Cerebellar nuclear complex (tissue), 1 donor: Measurements from ENCODE around the gene PDE4D.
"Not testable (repeated sequence)": the region's sequence is repeated elsewhere in the genome, so short reads cannot be mapped to it uniquely, and the experiment has no call there.

Source experiments
- DNase-seq, 2 experiments: peaks; one replicate each; lab custom pipeline; 2025; lab: John Stamatoyannopoulos, UW

The PDE4D gene

GRCh38 chr5:59005934-59006701, 887.4 kb downstream of the PDE4D start:
- no peak for DNase-seq

- no peak for DNase-seq
Observed at GRCh38 chr5:59003641-59004040, 889.9 kb downstream of the PDE4D start.

GRCh38 chr5:59003124-59003523, 890.4 kb downstream of the PDE4D start:
- DNase-seq, result no peak

DNA sequence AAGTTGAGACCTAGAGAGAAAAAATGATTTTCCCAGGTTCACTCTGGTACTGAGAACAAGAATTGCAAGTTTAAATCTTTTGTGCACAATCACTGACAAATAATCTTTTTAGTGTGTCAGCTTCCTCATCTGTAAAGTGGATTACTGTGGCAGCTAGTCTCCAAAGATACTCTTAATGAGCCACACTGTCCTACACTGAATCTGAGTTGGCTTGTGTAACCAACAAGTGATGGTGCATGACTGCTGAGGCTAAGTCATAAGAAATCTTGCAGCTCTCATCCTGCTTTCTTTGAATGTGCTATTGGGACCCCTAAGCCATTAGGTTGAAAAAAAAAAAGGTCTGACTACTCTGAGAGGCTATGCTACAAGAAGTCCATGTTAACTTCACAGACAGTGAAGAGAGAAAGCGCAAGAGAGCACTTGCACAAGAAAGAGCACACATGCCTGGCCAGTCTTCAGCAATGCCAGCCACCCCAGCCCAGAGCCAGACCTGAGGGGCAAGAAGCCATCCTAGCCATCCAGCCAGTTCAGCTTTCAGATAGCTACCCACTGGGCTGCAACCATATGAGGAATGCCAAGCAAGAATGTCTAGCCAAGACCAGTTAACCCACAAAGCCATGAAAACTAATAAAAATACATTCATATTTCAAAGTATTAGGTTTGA, 891.2 kb downstream of the PDE4D start:
- DNase-seq, result no peak

- no peak for DNase-seq
Observed at GRCh38 chr5:59001716-59002115, 891.8 kb downstream of the PDE4D start.

- DNase-seq, result no peak
Observed at GRCh38 chr5:59001154-59001553, 892.4 kb downstream of the PDE4D start.

DNA sequence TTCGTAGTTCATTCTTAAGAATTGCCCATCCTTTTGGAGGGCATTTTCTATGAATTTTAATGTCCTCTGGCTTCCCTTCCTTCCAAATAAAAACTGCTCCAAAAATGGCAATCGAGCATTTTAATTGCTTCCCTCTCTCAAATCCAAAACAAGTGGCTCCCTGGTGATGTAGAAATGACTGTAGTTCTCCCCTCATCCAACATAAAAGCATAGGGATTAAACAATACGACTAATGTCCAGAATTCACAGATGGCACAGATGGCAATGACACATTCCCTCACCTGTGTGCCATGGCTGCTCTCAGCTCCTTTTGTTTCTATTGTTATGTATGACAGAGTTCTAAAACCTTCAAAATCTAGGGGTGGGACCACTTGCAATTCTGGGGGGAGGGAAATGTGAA, 893.3 kb downstream of the PDE4D start:
- DNase-seq, result peak in 1 of 2 experiments; percentile 47

GRCh38 chr5:58999804-59000203, 893.7 kb downstream of the PDE4D start:
- DNase-seq, result peak in 1 of 2 experiments; percentile 44

GRCh38 chr5:58998544-58998943, 895.0 kb downstream of the PDE4D start:
- no peak for DNase-seq

DNA sequence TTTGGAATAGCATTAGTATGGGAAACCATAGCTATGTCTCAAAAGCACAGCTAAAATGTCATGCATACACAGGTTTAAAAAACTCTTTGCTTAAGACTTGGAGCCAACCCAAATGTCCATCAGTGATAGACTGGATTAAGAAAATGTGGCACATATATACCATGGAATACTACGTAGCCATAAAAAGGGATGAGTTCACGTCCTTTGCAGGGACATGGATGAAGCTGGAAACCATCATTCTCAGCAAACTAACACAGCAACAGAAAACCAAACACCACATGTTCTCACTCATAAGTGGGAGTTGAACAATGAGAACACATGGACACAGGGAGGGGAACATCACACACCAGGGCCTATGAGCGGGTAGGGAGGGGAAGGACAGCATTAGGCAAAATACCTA, 897.7 kb downstream of the PDE4D start:
- not testable (repeated sequence) for DNase-seq

GRCh38 chr5:58993461-58993860, 900.1 kb downstream of the PDE4D start:
- no peak for DNase-seq

DNA sequence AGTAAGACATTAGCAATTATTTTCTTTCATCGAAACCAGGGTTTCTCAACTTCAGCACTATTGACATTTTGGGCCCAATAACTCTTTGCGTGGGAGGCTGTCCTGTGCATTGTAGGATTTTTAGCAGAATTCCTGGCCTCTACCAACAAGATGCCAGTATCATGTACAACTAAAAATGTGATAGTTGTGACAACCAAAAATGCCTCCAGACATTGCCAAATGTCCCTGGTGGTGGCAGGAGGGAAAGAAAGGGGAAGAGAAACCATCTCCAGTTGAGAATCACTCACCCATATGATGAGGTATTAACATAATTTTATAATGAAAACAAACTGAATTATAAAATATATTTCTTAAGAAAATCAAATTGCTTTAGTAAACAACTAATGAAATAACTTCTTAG, 904.6 kb downstream of the PDE4D start:
- DNase-seq, result no peak

DNA sequence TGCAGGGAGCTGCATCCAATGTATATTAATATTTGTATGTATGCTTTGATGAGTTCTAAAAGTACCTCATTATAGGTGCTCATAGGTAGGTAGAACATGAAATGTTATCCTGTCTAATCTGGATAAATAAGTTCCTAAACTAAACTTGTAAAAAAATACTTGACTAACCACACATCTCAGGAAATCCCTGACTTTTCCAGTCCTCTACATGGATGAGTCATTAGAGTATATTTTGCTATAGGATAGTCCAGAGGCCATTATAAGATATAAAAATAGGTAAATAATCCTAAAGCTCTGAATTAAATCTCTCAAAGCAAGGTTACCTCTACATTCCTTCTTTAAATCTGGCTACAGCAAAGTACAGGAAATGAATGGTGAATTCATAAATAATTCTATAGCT, 906.3 kb downstream of the PDE4D start:
- no peak for DNase-seq

GRCh38 chr5:58986281-58986680, 907.2 kb downstream of the PDE4D start:
- no peak for DNase-seq

DNA sequence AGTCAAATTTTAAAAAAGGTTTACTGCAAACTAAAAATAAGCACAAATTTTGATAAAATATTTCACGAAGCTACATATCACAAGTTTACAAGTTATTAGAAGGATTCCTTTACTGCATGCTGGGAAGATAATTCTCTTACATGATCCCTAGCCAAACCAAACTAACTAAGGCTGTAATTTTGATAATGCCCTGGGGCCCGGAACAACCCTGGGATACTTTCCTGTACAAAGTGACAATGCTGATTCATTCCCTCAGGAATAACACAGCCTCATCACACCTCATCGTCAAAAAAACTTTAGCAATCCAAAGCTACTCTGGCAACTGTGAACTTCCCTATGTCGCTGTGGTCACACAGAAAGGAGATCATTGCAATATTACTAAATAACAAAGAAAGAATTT, 907.8 kb downstream of the PDE4D start:
- no peak for DNase-seq

DNA sequence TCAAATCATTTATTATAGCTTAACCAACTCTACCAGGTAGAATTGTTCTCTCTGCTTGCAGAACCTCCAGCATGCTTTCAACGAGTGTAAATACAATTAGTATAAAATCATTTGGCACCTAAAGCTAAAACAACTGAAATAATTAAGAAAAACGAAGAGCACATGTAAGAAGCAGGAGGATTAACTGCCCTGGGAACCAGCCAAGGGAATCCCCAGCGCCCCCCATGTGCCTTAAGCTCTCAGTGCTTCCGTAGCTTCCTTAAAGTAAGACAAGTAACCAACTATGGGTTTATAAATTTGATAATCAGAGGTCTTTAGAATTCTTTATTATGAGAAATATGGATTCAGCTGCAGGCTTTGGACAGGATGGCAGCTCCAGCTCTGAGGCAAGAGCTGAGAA, 908.2 kb downstream of the PDE4D start:
- no peak for DNase-seq

- DNase-seq, result no peak
Observed at GRCh38 chr5:58983526-58984452, 909.7 kb downstream of the PDE4D start.

DNA sequence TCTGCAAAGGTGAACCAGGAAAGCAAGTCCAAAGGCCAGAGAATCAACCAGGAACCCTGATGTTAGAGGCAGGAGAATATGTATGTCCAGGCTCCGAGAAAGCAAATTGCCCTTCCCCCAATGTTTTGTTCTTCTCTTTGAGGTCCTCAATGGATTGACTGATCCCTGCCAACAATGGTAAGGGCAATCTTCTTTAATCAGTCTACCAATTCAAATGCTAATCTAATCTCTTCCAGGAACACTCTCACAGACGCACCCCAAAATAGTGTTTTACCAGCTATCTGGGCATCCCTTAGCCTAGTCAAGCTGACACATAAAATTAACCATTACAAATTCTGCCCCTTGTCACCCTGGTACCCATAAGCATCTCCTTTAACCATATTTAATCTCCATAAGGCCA, 912.6 kb downstream of the PDE4D start:
- no peak for DNase-seq

GRCh38 chr5:58979090-58979489, 914.4 kb downstream of the PDE4D start:
- DNase-seq, result no peak

DNA sequence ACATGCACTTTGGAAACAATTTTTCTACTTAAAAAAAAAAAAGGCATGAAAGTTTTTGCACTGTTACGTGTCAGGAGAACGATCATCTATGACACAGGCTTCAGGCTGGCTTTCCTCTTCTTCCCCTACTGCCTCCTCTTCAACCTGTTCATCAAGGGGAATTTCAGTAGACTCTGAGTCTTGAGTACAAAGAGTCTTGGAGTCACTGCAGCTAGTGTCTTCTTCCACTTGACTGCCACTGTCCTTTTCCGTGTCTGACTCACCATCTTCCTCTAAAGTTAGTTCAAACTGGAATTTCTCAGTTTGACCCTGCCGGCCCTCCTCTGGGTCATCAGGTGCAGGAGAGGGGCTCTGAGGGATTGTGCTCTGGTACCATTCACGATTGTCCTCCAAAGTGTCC, 918.9 kb downstream of the PDE4D start:
- no peak for DNase-seq

GRCh38 chr5:58974083-58974482, 919.4 kb downstream of the PDE4D start:
- DNase-seq, result no peak

GRCh38 chr5:58972301-58972700, 921.2 kb downstream of the PDE4D start:
- no peak for DNase-seq

- DNase-seq, result no peak
Observed at GRCh38 chr5:58970766-58971165, 922.8 kb downstream of the PDE4D start.
